Kidney capillary endothelial cell (primary cell): ENCODE measurements around the gene UNC5B.

Experiments
- DNase-seq: peaks from one replicate; pipeline ENCODE4 v3.0.0-alpha.2; 2018; ENCODE audit warnings: low spot score

The UNC5B gene

GRCh38 chr10:71255550-71255807 is 43.1 kb downstream of the UNC5B start:
- DNase-seq = no peak

- peak; percentile 91 for DNase-seq
Observed at GRCh38 chr10:71255808-71256660, 43.7 kb downstream of the UNC5B start.

GRCh38 chr10:71256661-71257318 is 44.4 kb downstream of the UNC5B start:
- DNase-seq = no peak

GRCh38 chr10:71257319-71257997 is 45.1 kb downstream of the UNC5B start:
- DNase-seq = no peak

GRCh38 chr10:71258046-71258445 is 45.7 kb downstream of the UNC5B start:
- DNase-seq = no peak

GRCh38 chr10:71258446-71259145 is 46.2 kb downstream of the UNC5B start:
- DNase-seq = no peak

GRCh38 chr10:71259282-71259681 is 46.9 kb downstream of the UNC5B start:
- DNase-seq = no peak

GRCh38 chr10:71259815-71260501 is 47.6 kb downstream of the UNC5B start:
- DNase-seq = no peak

GRCh38 chr10:71260622-71261325 is 48.4 kb downstream of the UNC5B start:
- no peak for DNase-seq

GRCh38 chr10:71262027-71262426 is 49.7 kb downstream of the UNC5B start:
- DNase-seq = no peak

GRCh38 chr10:71262817-71263216 is 50.4 kb downstream of the UNC5B start:
- no peak for DNase-seq

GRCh38 chr10:71263376-71263775 is 51.0 kb downstream of the UNC5B start:
- DNase-seq = peak; percentile 99

- DNase-seq = peak; percentile 73
Observed at GRCh38 chr10:71264345-71265200, 52.2 kb downstream of the UNC5B start.

- DNase-seq = no peak
Observed at GRCh38 chr10:71265201-71265575, 52.8 kb downstream of the UNC5B start.

GRCh38 chr10:71265618-71266146 is 53.3 kb downstream of the UNC5B start:
- no peak for DNase-seq

GRCh38 chr10:71266147-71266917 is 54.0 kb downstream of the UNC5B start:
- peak; percentile 41 for DNase-seq

GRCh38 chr10:71266918-71267442 is 54.6 kb downstream of the UNC5B start:
- no peak for DNase-seq

GRCh38 chr10:71267508-71268240 is 55.3 kb downstream of the UNC5B start:
- no peak for DNase-seq
